Thyroid gland (tissue), 4 donors: ENCODE results near the gene COL11A2. TPM values are rescaled to one million over a fixed set of nuclear protein-coding genes. Genes with fewer than 3 reads are reported as not detected.

Experiments
- DNase-seq, 2 donors: peaks; one replicate each; pipeline ENCODE4 v3.0.0-alpha.2; 2019
- H3K27ac ChIP-seq, 3 donors: fragments of 200-600 bp; sonication (generic); 1 replicate in 2 of 3; 2 replicates in 1 of 3; pipeline ENCODE4 v1.5.1; 2016 to 2019; ENCODE audit warnings: mild to moderate bottlenecking in 1 of 3, moderate library complexity in 1 of 3
- H3K27me3 ChIP-seq: fragments of 200-600 bp; sonication (generic); one replicate; pipeline ENCODE4 v1.5.1; 2019
- H3K36me3 ChIP-seq, 2 donors: fragments of 200-600 bp; sonication (generic); one replicate each; pipeline ENCODE4 v1.5.1; 2016 to 2019
- H3K4me1 ChIP-seq, 2 donors: fragments of 200-600 bp; sonication (generic); one replicate each; pipeline ENCODE4 v1.5.1; 2017 to 2019
- H3K4me3 ChIP-seq, 3 donors: fragments of 200-600 bp; sonication (generic); replicated peaks in 1 of 3; 1 replicate in 2 of 3; 2 replicates in 1 of 3; pipeline ENCODE4 v1.5.1; 2016; ENCODE audit warnings: mild to moderate bottlenecking in 1 of 3
- H3K9me3 ChIP-seq: fragments of 200-600 bp; sonication (generic); one replicate; pipeline ENCODE4 v1.5.1; 2017
- POLR2A ChIP-seq, 2 donors: fragments of 450-650 bp; IDR thresholded peaks; one replicate each; pipeline ENCODE4 v1.6.1; 2017; ENCODE audit warnings: antibody characterized with exemption in 2 of 2, mild to moderate bottlenecking in 2 of 2, moderate library complexity in 1 of 2
- WGBS, 2 donors: methylation state at CpG; one replicate each; pipeline ENCODE4 v1.1.5; 2017; 5-methylcytosine and 5-hydroxymethylcytosine counted together
- intact Hi-C: fragments of 100-400 bp; cut with DNase I; formaldehyde crosslinking; loops from one replicate; pipeline ENCODE4 v1.15.1; 2023
- total RNA-seq, 4 donors: library from RNA; depleted of rRNA; stranded (reverse); fragments of >200 nt; gene quantifications; one replicate each; pipeline ENCODE4 v1.2.3, GENCODE V29; 2016
- TF ChIP-seq, protein P1 (sequence below), 6 experiments: fragments of 200-600 bp in 3 of 6; fragments of 450-650 bp in 3 of 6; sonication (generic) in 3 of 6; IDR thresholded peaks; one replicate each; pipeline ENCODE4 v1.5.1; 2016 to 2019; ENCODE audit warnings: antibody characterized with exemption in 6 of 6, mild to moderate bottlenecking in 2 of 6, inconsistent platforms in 1 of 6, moderate library complexity in 1 of 6

Gene COL11A2
- total RNA-seq, 4 donors from 2014 or later = 0.68 to 2.8 (median 2.0) TPM

DNA sequence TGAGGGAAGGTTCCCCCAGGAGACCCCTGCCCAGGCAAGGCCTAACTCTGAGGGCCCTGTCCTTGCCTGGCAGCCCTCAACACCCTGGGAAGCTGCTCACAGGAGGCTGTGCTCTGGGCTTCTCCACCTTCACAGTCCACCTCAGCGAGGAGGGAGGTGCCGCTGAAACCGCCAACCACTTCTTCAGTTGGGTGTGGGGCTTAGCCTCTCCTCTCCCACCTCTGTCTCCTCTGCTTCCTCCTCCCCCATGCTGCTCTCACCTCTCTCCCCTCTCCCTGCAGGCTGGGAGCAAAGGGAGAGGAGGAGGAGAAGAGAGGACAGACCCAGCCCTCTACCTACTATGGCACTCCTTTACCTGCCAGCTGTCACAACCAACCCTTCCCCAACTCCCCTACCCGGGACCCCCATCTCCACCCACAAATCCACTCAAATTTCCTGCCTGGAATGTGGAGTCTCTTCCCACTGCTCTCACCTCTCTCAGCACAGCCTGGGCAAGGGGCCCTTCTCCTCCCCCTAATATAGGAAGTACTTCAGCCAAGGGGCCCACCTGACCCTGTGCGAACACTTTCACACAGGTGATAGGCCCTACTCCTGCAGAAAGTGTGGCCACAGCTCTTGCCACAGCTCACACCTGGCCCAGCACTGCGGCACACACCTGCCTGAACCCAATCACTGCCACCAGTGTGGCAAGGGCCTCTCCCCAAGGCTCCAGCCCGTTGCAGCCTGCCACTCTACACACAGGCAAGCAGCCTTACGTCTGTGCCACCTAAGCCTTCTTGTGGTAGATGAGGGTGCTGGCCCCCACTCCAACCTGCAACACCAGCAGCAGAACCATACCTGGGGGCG, 23.2 kb upstream of the COL11A2 start:
- peaks cover 14 to 19% of the 10 kb centered on the region in 2 donors for H3K4me1 ChIP-seq
- no peak for DNase-seq
- H3K9me3 ChIP-seq = no peaks in the 10 kb centered on the region
- no peak overlapping the region for H3K4me3 ChIP-seq
- TF ChIP-seq POLR2A (IDR thresholded peaks at IDR 0.05) = no peak
- TF ChIP-seq, protein P1, sequence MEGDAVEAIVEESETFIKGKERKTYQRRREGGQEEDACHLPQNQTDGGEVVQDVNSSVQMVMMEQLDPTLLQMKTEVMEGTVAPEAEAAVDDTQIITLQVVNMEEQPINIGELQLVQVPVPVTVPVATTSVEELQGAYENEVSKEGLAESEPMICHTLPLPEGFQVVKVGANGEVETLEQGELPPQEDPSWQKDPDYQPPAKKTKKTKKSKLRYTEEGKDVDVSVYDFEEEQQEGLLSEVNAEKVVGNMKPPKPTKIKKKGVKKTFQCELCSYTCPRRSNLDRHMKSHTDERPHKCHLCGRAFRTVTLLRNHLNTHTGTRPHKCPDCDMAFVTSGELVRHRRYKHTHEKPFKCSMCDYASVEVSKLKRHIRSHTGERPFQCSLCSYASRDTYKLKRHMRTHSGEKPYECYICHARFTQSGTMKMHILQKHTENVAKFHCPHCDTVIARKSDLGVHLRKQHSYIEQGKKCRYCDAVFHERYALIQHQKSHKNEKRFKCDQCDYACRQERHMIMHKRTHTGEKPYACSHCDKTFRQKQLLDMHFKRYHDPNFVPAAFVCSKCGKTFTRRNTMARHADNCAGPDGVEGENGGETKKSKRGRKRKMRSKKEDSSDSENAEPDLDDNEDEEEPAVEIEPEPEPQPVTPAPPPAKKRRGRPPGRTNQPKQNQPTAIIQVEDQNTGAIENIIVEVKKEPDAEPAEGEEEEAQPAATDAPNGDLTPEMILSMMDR (IDR thresholded peaks at IDR 0.05) = no peak
- intact Hi-C loops = no loop called here
- no peak overlapping the region for H3K27ac ChIP-seq
- 68 to 77% methylated on average over 7 to 8 of the region's 9 CpGs for WGBS, 2 donors
- no peaks in the 10 kb centered on the region for H3K27me3 ChIP-seq
- no peaks in the 10 kb centered on the region for H3K36me3 ChIP-seq

DNA sequence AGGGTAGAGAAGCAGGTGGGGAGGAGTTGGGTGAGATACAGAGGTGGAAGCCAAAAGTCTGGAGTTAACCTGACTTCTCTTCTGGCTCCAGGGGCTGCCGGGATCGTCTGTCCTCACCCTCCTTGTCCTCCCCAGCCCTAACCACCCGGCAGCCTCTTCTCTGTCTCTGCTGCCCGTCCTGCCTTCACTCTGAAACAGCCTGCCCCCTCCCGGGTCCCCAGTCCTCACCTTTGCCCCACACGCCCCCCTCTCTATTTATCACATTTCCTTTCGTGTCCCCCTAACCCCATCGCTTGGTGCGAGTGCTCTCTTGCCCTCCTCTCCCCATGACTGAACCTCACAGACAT, 21.7 kb upstream of the COL11A2 start:
- TF ChIP-seq, protein P1 (IDR thresholded peaks at IDR 0.05) = no peak
- no peak for TF ChIP-seq POLR2A (IDR thresholded peaks at IDR 0.05)
- H3K27ac ChIP-seq = peak overlapping the region in 1 of 3 donors; percentile 36
- no peaks in the 10 kb centered on the region for H3K27me3 ChIP-seq
- WGBS, 2 donors = 15 to 16% methylated on average over 9 of the region's 9 CpGs
- no peaks in the 10 kb centered on the region for H3K9me3 ChIP-seq
- peaks cover 17 to 19% of the 10 kb centered on the region in 2 donors for H3K4me1 ChIP-seq
- H3K4me3 ChIP-seq = peak overlapping the region in 1 of 3 donors; percentile 31
- no peak for DNase-seq
- intact Hi-C loops = no loop called here
- peaks cover 0 to 8% of the 10 kb centered on the region in 2 donors for H3K36me3 ChIP-seq

DNA sequence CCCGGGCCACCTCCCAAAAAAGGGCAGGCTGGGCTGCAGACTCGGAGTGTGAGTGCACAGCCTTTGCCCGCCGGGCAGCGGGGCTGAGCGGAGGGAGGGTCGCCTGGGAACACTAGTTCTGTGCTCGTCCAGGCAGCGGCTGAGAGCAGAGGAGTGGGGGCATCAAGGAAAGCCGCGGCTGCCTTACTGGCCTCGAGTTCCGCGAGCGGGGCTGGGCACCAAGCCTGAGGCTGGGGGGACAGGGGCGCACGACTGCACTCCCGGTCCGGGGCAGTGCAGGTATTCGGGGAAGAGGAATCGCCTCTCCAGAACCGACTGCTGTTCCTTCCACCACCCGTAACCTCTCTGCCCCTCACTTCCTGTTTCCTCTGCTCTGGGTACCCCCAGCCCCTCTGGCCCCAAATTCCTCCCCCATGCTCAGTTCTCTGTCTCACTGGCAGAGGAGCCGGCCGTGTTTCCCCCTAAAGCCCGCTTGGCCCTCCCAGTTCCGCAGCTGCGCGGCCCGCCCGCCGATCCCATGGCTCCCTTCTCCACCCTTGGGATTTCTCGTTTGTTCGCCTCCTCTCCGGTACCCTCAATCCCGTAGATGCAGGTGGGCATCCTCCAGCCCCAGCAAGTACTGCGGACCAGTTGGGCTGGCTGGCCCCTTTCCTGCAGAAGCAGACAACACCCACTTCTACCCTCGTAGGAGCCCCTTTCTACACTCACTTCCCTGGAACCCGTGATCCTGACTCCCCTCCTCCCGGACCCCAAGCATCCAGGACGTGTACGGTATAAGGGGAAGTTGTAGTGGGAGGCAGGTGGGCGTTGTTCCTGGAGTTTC, 21.1 kb upstream of the COL11A2 start:
- H3K9me3 ChIP-seq = no peaks in the 10 kb centered on the region
- H3K27ac ChIP-seq = peak overlapping the region in 2 of 3 donors; percentile 2 to 36
- H3K4me3 ChIP-seq = peak overlapping the region in 2 of 3 donors; percentile 4 to 31
- peak in 1 of 2 donors; percentile 18 for DNase-seq
- no peaks in the 10 kb centered on the region for H3K27me3 ChIP-seq
- 1% methylated on average over 39 to 43 of the region's 43 CpGs for WGBS, 2 donors
- H3K4me1 ChIP-seq = peaks cover 19% of the 10 kb centered on the region in 2 donors
- intact Hi-C loops = no loop called here
- TF ChIP-seq POLR2A (IDR thresholded peaks at IDR 0.05) = no peak
- TF ChIP-seq, protein P1 (IDR thresholded peaks at IDR 0.05) = no peak
- H3K36me3 ChIP-seq = peaks cover 0 to 8% of the 10 kb centered on the region in 2 donors

DNA sequence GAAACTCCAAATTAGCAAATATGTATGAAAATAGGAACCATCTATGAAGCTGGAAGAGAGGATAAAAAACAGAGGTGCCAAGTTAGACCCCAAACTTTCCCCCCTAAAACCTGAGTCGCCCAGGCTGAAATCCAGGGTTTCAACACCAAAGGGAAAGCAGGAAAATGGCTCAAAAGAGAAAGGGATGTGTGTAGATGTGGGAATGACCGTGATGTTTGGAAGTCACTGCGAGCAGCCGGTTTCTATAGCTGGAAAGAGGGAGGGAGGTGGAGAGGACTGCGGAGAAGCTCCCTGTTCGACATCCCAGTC, 20.5 kb upstream of the COL11A2 start:
- Histone ChIP-seq H3K36me3 (peaks cover 0 to 8% of the 10 kb centered on the region in 2 donors), H3K27me3 (no peaks in the 10 kb centered on the region), H3K4me1 (peaks cover 19% of the 10 kb centered on the region in 2 donors), H3K27ac (peak overlapping the region in 2 of 3 donors; percentile 2 to 36), H3K4me3 (peak overlapping the region in 1 of 3 donors; percentile 31), H3K9me3 (no peaks in the 10 kb centered on the region)
- WGBS, 2 donors = 6% methylated on average over 6 of the region's 6 CpGs
- intact Hi-C loops = no loop called here
- DNase-seq = no peak
- TF ChIP-seq POLR2A (IDR thresholded peaks at IDR 0.05) = no peak
- TF ChIP-seq, protein P1 (IDR thresholded peaks at IDR 0.05) = no peak
